K562 (cell line): ENCODE results near the gene MEP1B. TPM values are rescaled to one million over a fixed set of nuclear protein-coding genes. Genes with fewer than 3 reads are reported as not detected.

ENCODE experiments used
- ATAC-seq: fragments of 200-7000 bp; cut with Tn5 transposase; 3 replicates; pipeline ENCODE4 v1.9.1; 2020; ENCODE audit warnings: moderate library complexity
- BruUV-seq: library from RNA; stranded (reverse); fragments of 400-500 nt; replicated peaks from 2 replicates; lab custom pipeline; 2021; lab: Mats Ljungman, UMichigan
- CTCF ChIA-PET: fragments of 300-600 bp; formaldehyde crosslinking; extraction: SDS; loops from one replicate; lab custom pipeline; 2021; ENCODE audit warnings: low intra/inter-chr PET ratio; lab: Yijun Ruan, JAX
- POLR2A ChIA-PET: fragments of 300-600, 350-650 bp; sonication (Branson Sonifier 250); formaldehyde crosslinking; extraction: SDS; loops from one replicate; lab custom pipeline; 2021; ENCODE audit warnings: antibody characterized with exemption, inconsistent platforms; lab: Yijun Ruan, JAX
- DNase-seq, 4 experiments: peaks; one replicate each; pipeline versions ENCODE4 v3.0.0 to v3.0.0-alpha.2; 2011 to 2018; ENCODE audit warnings: low spot score in 3 of 4, mixed read lengths in 3 of 4; ENCODE audit errors: extremely low read depth in 1 of 4
- FAIRE-seq: peaks from 2 replicates; lab custom pipeline; 2011; peaks lifted over from hg19 to GRCh38; lab: Jason Lieb, UNC
- H2AFZ ChIP-seq: 2 replicates; pipeline ENCODE4 v1.6.0; 2011; ENCODE audit warnings: low read depth, low read length, control low read depth, inconsistent platforms
- H3K27ac ChIP-seq: fragments of 200-600 bp; 3 replicates; pipeline ENCODE4 v1.8.0; 2011; ENCODE audit warnings: low read depth, mild to moderate bottlenecking, control low read depth, inconsistent platforms, low read length, moderate library complexity, mixed read lengths; ENCODE audit errors: extremely low read depth
- H3K27me3 ChIP-seq, 2 experiments: fragments of 300-600 bp in 1 of 2; 2 replicates in 1 of 2; 3 replicates in 1 of 2; pipeline versions ENCODE4 v1.6.0 to v1.8.0; 2011; ENCODE audit warnings: inconsistent platforms in 2 of 2, low read length in 2 of 2, mild to moderate bottlenecking in 1 of 2, mixed read lengths in 1 of 2, moderate library complexity in 1 of 2; ENCODE audit not compliant: control insufficient read depth in 2 of 2, insufficient read depth in 2 of 2
- H3K36me3 ChIP-seq: fragments of 300-600 bp; 3 replicates; pipeline ENCODE4 v1.8.0; 2011; ENCODE audit warnings: mild to moderate bottlenecking, low read length, inconsistent platforms; ENCODE audit not compliant: control insufficient read depth, insufficient read depth
- H3K4me1 ChIP-seq, 2 experiments: fragments of 200-600 bp in 1 of 2; replicated peaks in 1 of 2; 2 replicates in 1 of 2; 3 replicates in 1 of 2; pipeline versions ENCODE4 v1.5.1 to v1.8.0; 2011; ENCODE audit warnings: inconsistent platforms in 2 of 2, low read length in 2 of 2, mild to moderate bottlenecking in 1 of 2, mixed read lengths in 1 of 2, moderate library complexity in 1 of 2; ENCODE audit not compliant: control insufficient read depth in 2 of 2, insufficient read depth in 2 of 2
- H3K4me2 ChIP-seq: 2 replicates; pipeline ENCODE4 v1.6.1; 2011; ENCODE audit warnings: low read length, control low read depth, inconsistent platforms, mixed read lengths; ENCODE audit not compliant: insufficient read depth
- H3K4me3 ChIP-seq: fragments of 200-600 bp; sonication (generic), shearing (Covaris generic); 2 replicates; pipeline ENCODE4 v1.5.1; 2016; ENCODE audit warnings: control low read depth, inconsistent platforms
- H3K79me2 ChIP-seq: fragments of 200-600 bp; 3 replicates; pipeline ENCODE4 v1.8.0; 2011; ENCODE audit warnings: low read length, inconsistent platforms; ENCODE audit not compliant: control insufficient read depth, insufficient read depth
- H3K9ac ChIP-seq, 2 experiments: 2 replicates each; pipeline versions ENCODE4 v1.6.0 to v1.6.1; 2011; ENCODE audit warnings: low read depth in 2 of 2, low read length in 2 of 2, control low read depth in 1 of 2, inconsistent platforms in 1 of 2, mild to moderate bottlenecking in 1 of 2, mixed read lengths in 1 of 2; ENCODE audit not compliant: insufficient read depth in 1 of 2
- H3K9me1 ChIP-seq: one replicate; pipeline ENCODE4 v1.6.0; 2011; ENCODE audit warnings: inconsistent platforms, mild to moderate bottlenecking, low read length, moderate library complexity; ENCODE audit not compliant: control insufficient read depth, insufficient read depth
- H3K9me3 ChIP-seq: replicated peaks from 2 replicates; pipeline ENCODE4 v1.5.1; 2011; ENCODE audit warnings: low read depth, low read length, inconsistent platforms; ENCODE audit not compliant: control insufficient read depth, insufficient read depth
- H4K20me1 ChIP-seq: replicated peaks from 2 replicates; pipeline ENCODE4 v1.6.1; 2011; ENCODE audit warnings: low read length, inconsistent platforms, mixed read lengths; ENCODE audit not compliant: control insufficient read depth, insufficient read depth
- CTCF ChIP-seq, 3 experiments: IDR thresholded peaks in 2 of 3; conservative IDR thresholded peaks in 1 of 3; 2 replicates each; pipeline ENCODE4 v1.5.1; 2011 to 2012; ENCODE audit warnings: low read length in 3 of 3, mild to moderate bottlenecking in 3 of 3, control low read depth in 2 of 3, improper control_type of control experiment in 1 of 3, inconsistent platforms in 1 of 3, low read depth in 1 of 3, mixed read lengths in 1 of 3, moderate library complexity in 1 of 3; ENCODE audit not compliant: insufficient read depth in 2 of 3
- E2F8 ChIP-seq: fragments of 450-650 bp; IDR thresholded peaks from 2 replicates; pipeline ENCODE4 v1.7.1; 2018; ENCODE audit warnings: mild to moderate bottlenecking, low read depth; ENCODE audit not compliant: partially characterized antibody
- HNRNPL ChIP-seq: fragments of 200-400 bp; formaldehyde crosslinking; IDR thresholded peaks from 2 replicates; pipeline ENCODE4 v1.6.1; 2017; ENCODE audit warnings: low read depth, mild to moderate bottlenecking, low read length
- TFE3 ChIP-seq: fragments of 450-650 bp; formaldehyde crosslinking; IDR thresholded peaks from 2 replicates; pipeline ENCODE4 v1.4.0; 2020; ENCODE audit warnings: mild to moderate bottlenecking, mixed read lengths
- ZC3H4 ChIP-seq: sonication (generic); formaldehyde crosslinking; IDR thresholded peaks from 2 replicates; pipeline ENCODE4 v1.9.0; 2021; ENCODE audit warnings: missing genetic modification reagents, borderline replicate concordance
- ZNF384 ChIP-seq: IDR thresholded peaks from 2 replicates; pipeline ENCODE4 v1.6.1; 2012; ENCODE audit warnings: low read depth, low read length, improper control_type of control experiment
- ZNF551 ChIP-seq: fragments of 250-450 bp; sonication (Bioruptor Pico); IDR thresholded peaks from 2 replicates; pipeline ENCODE4 v1.5.0; 2021; ENCODE audit warnings: mild to moderate bottlenecking, moderate library complexity
- ZNF57 ChIP-seq: fragments of 450-650 bp; formaldehyde crosslinking; IDR thresholded peaks from 2 replicates; pipeline ENCODE4 v1.4.0; 2020; ENCODE audit warnings: mild to moderate bottlenecking, moderate library complexity
- WGBS: fragments of 100-300 bp; shearing (Covaris generic); methylation state at CpG from one replicate; pipeline ENCODE4 v1.1.6; 2016; ENCODE audit warnings: low coverage, mixed read lengths; ENCODE audit not compliant: insufficient coverage; ENCODE audit errors: missing lambda C conversion rate; 5-methylcytosine and 5-hydroxymethylcytosine counted together
- in situ Hi-C: fragments of 300-500 bp; cut with MboI; formaldehyde crosslinking; loops from 4 replicates; pipeline ENCODE4 v1.15.0; 2018; ENCODE audit warnings: inconsistent platforms, mixed read lengths
- intact Hi-C: fragments of 100-400 bp; cut with micrococcal nuclease; formaldehyde crosslinking; loops from 2 replicates; pipeline ENCODE4 v1.14.2; 2022
- polyA plus RNA-seq, 8 experiments: library from polyadenylated mRNA; depleted of rRNA in 4 of 8; stranded (reverse) in 5 of 8; unstranded in 3 of 8; fragments of >200 nt; fragmentation: Nextera tagmentation in 2 of 8; fragmentation: Illumina TruSeq in 1 of 8; extraction: Ambion mirVana in 2 of 8; extraction: Trizol in 1 of 8; gene quantifications; 2 replicates each; pipeline versions ENCODE4 v1.2.1 to v1.2.3, GENCODE V29; 2011 to 2014; ENCODE audit warnings: inconsistent platforms in 1 of 8, missing spikeins in 1 of 8
- total RNA-seq, 7 experiments: library from RNA; depleted of rRNA in 6 of 7; stranded (reverse); fragments of >200 nt in 6 of 7; fragmentation: Illumina TruSeq in 2 of 7; extraction: Trizol in 2 of 7; gene quantifications; 2 replicates each; pipeline versions ENCODE4 v1.2.1 to v1.2.3, GENCODE V29; 2011 to 2021; ENCODE audit warnings: low replicate concordance in 1 of 7

Gene MEP1B
- total and polyA plus RNA-seq, 9 of the 15 experiments (the other 6 are each of a cell fraction or from before 2014, with no cell fraction given), result 0.03 to 0.11 TPM; not detected in 7

- no peak overlapping the region for H3K4me2 ChIP-seq
- H3K27me3 ChIP-seq, result no peaks in the 10 kb centered on the region
- ATAC-seq (no peak), DNase-seq (no peak), FAIRE-seq (no peak)
- no peak overlapping the region for H3K27ac ChIP-seq
- no peaks in the 10 kb centered on the region for H3K9me1 ChIP-seq
- intact Hi-C loops (no loop called here), in situ Hi-C loops (no loop called here)
- H2AFZ ChIP-seq, result no peak overlapping the region
- H3K36me3 ChIP-seq, result no peaks in the 10 kb centered on the region
- peak; percentile 24 for TF ChIP-seq TFE3 (CRISPR knock-in tag)
- no peak for TF ChIP-seq ZC3H4
- no peaks in the 10 kb centered on the region for H3K4me1 ChIP-seq
- no TSS peak for BruUV-seq
- CTCF ChIA-PET, result no interaction called here
- H3K79me2 ChIP-seq, result no peaks in the 10 kb centered on the region
- no peaks in the 10 kb centered on the region; the same call in 1 of the 2 replicates for H4K20me1 ChIP-seq
- H3K4me3 ChIP-seq, result no peak overlapping the region
- no peaks in the 10 kb centered on the region for H3K9me3 ChIP-seq
- WGBS, result 0% methylated on average over 1 of the region's 1 CpG
- POLR2A ChIA-PET, result no interaction called here
- no peak overlapping the region for H3K9ac ChIP-seq
Measured at GRCh38 chr18:32262092-32262491, 72.3 kb downstream of the MEP1B start.

- no TSS peak for BruUV-seq
- no peak overlapping the region for H3K9ac ChIP-seq
- H3K4me2 ChIP-seq, result no peak overlapping the region
- TF ChIP-seq E2F8 (no peak), CTCF (IDR thresholded peaks at IDR 0.05 in 2 of 3, conservative IDR thresholded peaks at IDR 0.05 in 1 of 3; ENCODE audit: insufficient read depth in 2 of 3, low read depth in 1 of 3, low read length in 3 of 3) (no peak), ZNF384 (no peak), ZNF551 (no peak), HNRNPL (no peak), ZNF57 (no peak)
Measured at GRCh38 chr18:32264401-32264800, 74.6 kb downstream of the MEP1B start.

More at GRCh38 chr18:32264401-32264800, 74.6 kb downstream of the MEP1B start:
- no peaks in the 10 kb centered on the region for H3K27me3 ChIP-seq
- H3K4me3 ChIP-seq, result no peak overlapping the region
- no peaks in the 10 kb centered on the region for H3K9me3 ChIP-seq
- intact Hi-C loops (no loop called here), in situ Hi-C loops (no loop called here)
- FAIRE-seq (no peak), DNase-seq (no peak), ATAC-seq (no peak)
- H3K36me3 ChIP-seq, result no peaks in the 10 kb centered on the region
- H3K4me1 ChIP-seq, result no peaks in the 10 kb centered on the region
- POLR2A ChIA-PET, result no interaction called here
- H3K9me1 ChIP-seq, result no peaks in the 10 kb centered on the region
- H3K79me2 ChIP-seq, result no peaks in the 10 kb centered on the region
- H2AFZ ChIP-seq, result no peak overlapping the region
- CTCF ChIA-PET, result no interaction called here
- no peaks in the 10 kb centered on the region; the same call in 1 of the 2 replicates for H4K20me1 ChIP-seq
- 2% methylated on average over 2 of the region's 2 CpGs for WGBS
- H3K27ac ChIP-seq, result no peak overlapping the region
